WERI-Rb-1 (cell line): ENCODE data around the gene EDN1.

Source experiments
- DNase-seq: peaks from one replicate; pipeline ENCODE4 v3.0.0-alpha.2; 2020
- H3K27ac ChIP-seq: fragments of 250-450 bp; sonication (Bioruptor Pico); 2 replicates; pipeline ENCODE4 v1.5.1; 2020; ENCODE audit warnings: mild to moderate bottlenecking, moderate library complexity
- H3K27me3 ChIP-seq: fragments of 250-450 bp; sonication (Bioruptor Pico); 2 replicates; pipeline ENCODE4 v1.5.1; 2021; ENCODE audit warnings: mild to moderate bottlenecking, low read depth, moderate library complexity; ENCODE audit not compliant: insufficient read depth, severe bottlenecking
- H3K36me3 ChIP-seq: fragments of 250-450 bp; sonication (Bioruptor Pico); 2 replicates; pipeline ENCODE4 v1.5.1; 2020; ENCODE audit warnings: mild to moderate bottlenecking, moderate library complexity
- H3K4me3 ChIP-seq: 2 replicates; pipeline ENCODE4 v1.5.1; 2011; ENCODE audit warnings: low read depth, mild to moderate bottlenecking, control low read depth, low read length
- H3K9me3 ChIP-seq: fragments of 250-450 bp; sonication (Bioruptor Pico); 2 replicates; pipeline ENCODE4 v1.5.1; 2021; ENCODE audit warnings: mild to moderate bottlenecking, moderate library complexity; ENCODE audit not compliant: severe bottlenecking
- CTCF ChIP-seq: IDR thresholded peaks from 2 replicates; pipeline ENCODE4 v1.5.1; 2011; ENCODE audit warnings: low read depth, mild to moderate bottlenecking, control low read depth, inconsistent platforms, low read length

The EDN1 gene

DNA sequence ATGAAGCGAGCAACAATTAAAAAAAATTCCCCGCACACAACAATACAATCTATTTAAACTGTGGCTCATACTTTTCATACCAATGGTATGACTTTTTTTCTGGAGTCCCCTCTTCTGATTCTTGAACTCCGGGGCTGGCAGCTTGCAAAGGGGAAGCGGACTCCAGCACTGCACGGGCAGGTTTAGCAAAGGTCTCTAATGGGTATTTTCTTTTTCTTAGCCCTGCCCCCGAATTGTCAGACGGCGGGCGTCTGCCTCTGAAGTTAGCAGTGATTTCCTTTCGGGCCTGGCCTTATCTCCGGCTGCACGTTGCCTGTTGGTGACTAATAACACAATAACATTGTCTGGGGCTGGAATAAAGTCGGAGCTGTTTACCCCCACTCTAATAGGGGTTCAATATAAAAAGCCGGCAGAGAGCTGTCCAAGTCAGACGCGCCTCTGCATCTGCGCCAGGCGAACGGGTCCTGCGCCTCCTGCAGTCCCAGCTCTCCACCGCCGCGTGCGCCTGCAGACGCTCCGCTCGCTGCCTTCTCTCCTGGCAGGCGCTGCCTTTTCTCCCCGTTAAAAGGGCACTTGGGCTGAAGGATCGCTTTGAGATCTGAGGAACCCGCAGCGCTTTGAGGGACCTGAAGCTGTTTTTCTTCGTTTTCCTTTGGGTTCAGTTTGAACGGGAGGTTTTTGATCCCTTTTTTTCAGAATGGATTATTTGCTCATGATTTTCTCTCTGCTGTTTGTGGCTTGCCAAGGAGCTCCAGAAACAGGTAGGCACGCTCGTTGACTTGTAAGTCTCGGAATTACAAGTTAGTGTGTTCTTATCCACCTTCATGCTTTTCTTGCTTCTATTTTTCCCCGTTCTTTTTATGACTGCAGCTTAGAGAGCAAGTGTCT is at the start of gene EDN1:
Gene EDN1, plus strand, starts transcription at position 429 of the 888 bp plus-strand sequence. Its CDS starts 269 bp downstream, at position 698.
- H3K27me3 ChIP-seq = peaks cover 41% of the 10 kb centered on the region
- H3K36me3 ChIP-seq = no peaks in the 10 kb centered on the region
- H3K4me3 ChIP-seq = peak within 1 kb of the TSS; percentile 56
- DNase-seq = peak; percentile 87
- H3K9me3 ChIP-seq = no peaks in the 10 kb centered on the region
- no peak within 1 kb of the TSS for H3K27ac ChIP-seq
- TF ChIP-seq CTCF = peak; percentile 81

GRCh38 chr6:12241493-12242175 is 48.5 kb upstream of the EDN1 start:
- Histone ChIP-seq H3K4me3 (no peak overlapping the region), H3K36me3 (no peaks in the 10 kb centered on the region), H3K27ac (no peak overlapping the region), H3K9me3 (peaks cover 3% of the 10 kb centered on the region), H3K27me3 (peaks cover 6% of the 10 kb centered on the region)
- DNase-seq = no peak
- no peak for TF ChIP-seq CTCF

DNA sequence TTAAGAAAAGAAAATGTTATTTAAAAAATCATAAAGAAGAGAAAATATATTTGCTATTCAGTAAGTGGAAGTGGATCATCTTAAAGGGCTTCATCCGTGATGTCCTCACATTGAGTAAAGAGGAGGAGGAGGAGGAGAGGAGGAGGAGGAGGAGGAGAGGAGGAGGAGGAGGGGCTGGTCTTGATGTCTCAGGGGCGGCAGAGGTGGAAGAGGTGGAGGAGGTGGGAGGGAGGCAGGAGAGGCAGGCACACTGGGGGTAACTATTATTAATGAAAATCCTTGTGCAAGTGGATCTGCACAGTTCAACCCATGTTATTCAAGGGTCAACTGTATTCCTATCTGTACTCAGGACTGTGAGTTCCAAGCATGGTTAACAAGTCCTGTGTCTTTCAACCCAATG is 47.0 kb upstream of the EDN1 start:
- no peak for DNase-seq
- H3K27ac ChIP-seq = no peak overlapping the region
- H3K27me3 ChIP-seq = peaks cover 6% of the 10 kb centered on the region
- no peak for TF ChIP-seq CTCF
- no peak overlapping the region for H3K4me3 ChIP-seq
- H3K9me3 ChIP-seq = peaks cover 3% of the 10 kb centered on the region
- H3K36me3 ChIP-seq = no peaks in the 10 kb centered on the region

- Histone ChIP-seq H3K36me3 (no peaks in the 10 kb centered on the region), H3K27ac (no peak overlapping the region), H3K27me3 (peaks cover 6% of the 10 kb centered on the region), H3K4me3 (no peak overlapping the region), H3K9me3 (peaks cover 3% of the 10 kb centered on the region)
- DNase-seq = no peak
- TF ChIP-seq CTCF = no peak
Measured at GRCh38 chr6:12245360-12245759, 44.8 kb upstream of the EDN1 start.

- no peak overlapping the region for H3K4me3 ChIP-seq
- H3K27ac ChIP-seq = no peak overlapping the region
- no peak for DNase-seq
- no peak for TF ChIP-seq CTCF
- no peaks in the 10 kb centered on the region for H3K36me3 ChIP-seq
- peaks cover 3% of the 10 kb centered on the region for H3K9me3 ChIP-seq
- H3K27me3 ChIP-seq = peaks cover 6% of the 10 kb centered on the region
Measured at GRCh38 chr6:12245763-12246718, 44.1 kb upstream of the EDN1 start.
